Measurements from ENCODE around the gene RNF224.
"Not testable (repeated sequence)": the region's sequence is repeated elsewhere in the genome, so short reads cannot be mapped to it uniquely, and the experiment has no call there.

Gene RNF224

GRCh38 chr9:137255448-137256114 lies 28.3 kb downstream of the RNF224 start:
- DNase-seq = no peak

GRCh38 chr9:137256362-137256761 lies 29.1 kb downstream of the RNF224 start:
- no peak for DNase-seq

GRCh38 chr9:137256856-137257255 lies 29.6 kb downstream of the RNF224 start:
- no peak for DNase-seq

- not testable (repeated sequence) for DNase-seq
Observed at GRCh38 chr9:137262173-137262908, 35.0 kb downstream of the RNF224 start.

GRCh38 chr9:137262909-137263285 lies 35.6 kb downstream of the RNF224 start:
- DNase-seq = no peak

GRCh38 chr9:137263506-137263905 lies 36.2 kb downstream of the RNF224 start:
- DNase-seq = no peak

- no peak for DNase-seq
Observed at GRCh38 chr9:137264067-137264466, 36.8 kb downstream of the RNF224 start.

GRCh38 chr9:137265496-137266161 lies 38.3 kb downstream of the RNF224 start:
- DNase-seq = no peak

GRCh38 chr9:137266162-137266527 lies 38.8 kb downstream of the RNF224 start:
- DNase-seq = no peak

GRCh38 chr9:137266585-137267453 lies 39.5 kb downstream of the RNF224 start:
- DNase-seq = no peak

GRCh38 chr9:137267933-137268355 lies 40.6 kb downstream of the RNF224 start:
- DNase-seq = no peak

GRCh38 chr9:137268538-137269201 lies 41.4 kb downstream of the RNF224 start:
- no peak for DNase-seq

GRCh38 chr9:137269231-137269772 lies 42.0 kb downstream of the RNF224 start:
- peak; percentile 66 for DNase-seq

- no peak for DNase-seq
Observed at GRCh38 chr9:137270929-137271695, 43.8 kb downstream of the RNF224 start.

- DNase-seq = no peak
Observed at GRCh38 chr9:137271696-137272076, 44.4 kb downstream of the RNF224 start.

- DNase-seq = no peak
Observed at GRCh38 chr9:137272241-137273094, 45.2 kb downstream of the RNF224 start.

GRCh38 chr9:137273095-137273490 lies 45.8 kb downstream of the RNF224 start:
- no peak for DNase-seq

- peak; percentile 70 for DNase-seq
Observed at GRCh38 chr9:137273611-137274320, 46.5 kb downstream of the RNF224 start.

GRCh38 chr9:137275203-137275587 lies 47.9 kb downstream of the RNF224 start:
- no peak for DNase-seq

All from DMS153 (cell line).